ENCODE results near the gene SCRT2. TPM values are rescaled to one million over a fixed set of nuclear protein-coding genes. Genes with fewer than 3 reads are reported as not detected.

The SCRT2 gene
- total and polyA plus RNA-seq, 2 donors (not counting 3 experiments of a cell fraction or from before 2014, with no cell fraction given), result not detected

- H3K79me2 ChIP-seq (ENCODE audit: control insufficient read depth, insufficient read depth, low read length), result peaks cover 26% of the 10 kb centered on the region
- DNase-seq (ENCODE audit: low read depth, low spot score) (peak; percentile 35), FAIRE-seq (peak; percentile 77)
- H3K4me2 ChIP-seq (ENCODE audit: insufficient read depth, low read length), result peak overlapping the region; percentile 75
- H3K27me3 ChIP-seq (ENCODE audit: control insufficient read depth in 2 of 2, insufficient read depth in 2 of 2, low read length in 2 of 2), result peaks cover 6 to 8% of the 10 kb centered on the region in 2 experiments
- TF ChIP-seq POLR2AphosphoS5 (IDR thresholded peaks at IDR 0.05; ENCODE audit: insufficient read depth, low read depth, low read length), result no peak
- no peak for TF ChIP-seq GATA2 (IDR thresholded peaks at IDR 0.05; ENCODE audit: insufficient read depth, insufficient read length, low read depth, low read length)
- no peak for TF ChIP-seq JUN (IDR thresholded peaks at IDR 0.05; ENCODE audit: borderline replicate concordance, insufficient read depth, insufficient read length, low read depth)
- TF ChIP-seq EZH2 (IDR thresholded peaks at IDR 0.05; ENCODE audit: borderline replicate concordance, low read depth, low read length, severe bottlenecking), result no peak
- TF ChIP-seq MYC (IDR thresholded peaks at IDR 0.05; ENCODE audit: low read depth, low read length), result no peak
- no peak for TF ChIP-seq FOS (IDR thresholded peaks at IDR 0.05; ENCODE audit: borderline replicate concordance, insufficient read depth, low read length)
- TF ChIP-seq CTCF (IDR thresholded peaks at IDR 0.05; ENCODE audit: extremely low read depth in 1 of 2, insufficient read depth in 1 of 2, low read depth in 1 of 2, low read length in 2 of 2), result no peak
- TF ChIP-seq MAX (IDR thresholded peaks at IDR 0.05; ENCODE audit: insufficient read depth, insufficient read length), result no peak
- TF ChIP-seq POLR2A (IDR thresholded peaks at IDR 0.05; ENCODE audit: low read depth, low read length), result no peak
- dilution Hi-C loops (cut with MboI; ENCODE audit: extremely low pct_ligation_motif_present, low sequenced_read_pairs), result no loop called here
- no peaks in the 10 kb centered on the region for H4K20me1 ChIP-seq (replicated peaks; ENCODE audit: control insufficient read depth, extremely low read depth, insufficient read depth, low read length)
- H3K9me3 ChIP-seq (replicated peaks; ENCODE audit: control insufficient read depth, insufficient read depth, low read length), result no peaks in the 10 kb centered on the region
- intact Hi-C loops (cut with micrococcal nuclease), result loop anchor here (1.0 to 2.0 kb wide), 2 partner anchors 110 to 181 kb away; partner anchors contain the start of genes CSNK2A1 and FAM110A
- H3K4me3 ChIP-seq (replicated peaks in 1 of 3; ENCODE audit: insufficient read depth in 1 of 3, low read depth in 1 of 3, low read length in 3 of 3), result peak overlapping the region; percentile 71 to 77 (median 72)
- peak overlapping the region; percentile 65 for H3K27ac ChIP-seq (ENCODE audit: insufficient read depth, low read depth, low read length)
- ChIA-PET POLR2A (no interaction called here), CTCF (interaction anchor here (1.3 to 3.1 kb wide), 2 partner anchors 15 to 27 kb away, joined by 3 to 23 read pairs; no protein-coding TSS in a partner anchor)
- H3K9ac ChIP-seq (replicated peaks; ENCODE audit: extremely low read depth, insufficient read depth, low read length), result peak overlapping the region; percentile 76
- H3K9me1 ChIP-seq (replicated peaks; ENCODE audit: control insufficient read depth, extremely low read depth, insufficient read depth, low read length), result no peaks in the 10 kb centered on the region
- H3K36me3 ChIP-seq (ENCODE audit: control insufficient read depth in 2 of 2, extremely low read depth in 1 of 2, insufficient read depth in 2 of 2, low read length in 2 of 2), result peaks cover 3 to 11% of the 10 kb centered on the region in 2 experiments
- peak overlapping the region; percentile 30 for H2AFZ ChIP-seq (ENCODE audit: low read depth, low read length)
- BruUV-seq (replicated peaks), result no TSS peak
- peaks cover 15% of the 10 kb centered on the region for H3K4me1 ChIP-seq (ENCODE audit: control insufficient read depth, extremely low read depth, insufficient read depth, low read length)
These were observed 22.9 kb downstream of the SCRT2 start for GRCh38 chr20:652615-653109.

Measured in endothelial cell of umbilical vein (primary cell).